ENCODE data around the gene WDR5. TPM values are rescaled to one million over a fixed set of nuclear protein-coding genes. Genes with fewer than 3 reads are reported as not detected.

Gene WDR5
- total and polyA plus RNA-seq, 10 of the 15 experiments (the other 5 are each of a cell fraction or from before 2014, with no cell fraction given): 1.4 to 43.7 (median 33.2) TPM

- H3K27ac ChIP-seq (ENCODE audit: control insufficient read depth, insufficient read depth): no peak overlapping the region
- no peaks in the 10 kb centered on the region for H3K9me3 ChIP-seq (replicated peaks; ENCODE audit: control insufficient read depth, insufficient read depth, low read length)
- H3K36me3 ChIP-seq (ENCODE audit: control insufficient read depth in 2 of 2, insufficient read depth in 2 of 2, low read length in 1 of 2): no peaks in the 10 kb centered on the region
- SMC1A ChIA-PET (ENCODE audit: uncharacterized antibody, unreplicated experiment): no interaction called here
- intact Hi-C loops (cut with micrococcal nuclease; ENCODE audit: unreplicated experiment) (no loop called here), in situ Hi-C loops (cut with MboI) (no loop called here)
- BruUV-seq (replicated peaks): no TSS peak
- H3K4me1 ChIP-seq (ENCODE audit: control insufficient read depth, insufficient read depth, low read length): peaks cover 2% of the 10 kb centered on the region
- WGBS (ENCODE audit: insufficient coverage, insufficient replicate concordance, low lambda C conversion rate, missing lambda C conversion rate): 71% methylated on average over 19 of the region's 19 CpGs
- ATAC-seq (no peak), FAIRE-seq (no peak), DNase-seq (ENCODE audit: low read depth, low spot score) (no peak)
- RAD21 ChIA-PET (ENCODE audit: unreplicated experiment): no interaction called here
- peaks cover 17% of the 10 kb centered on the region for H3K79me2 ChIP-seq (ENCODE audit: control insufficient read depth, insufficient read depth, low read length)
- no peak overlapping the region for H3K4me3 ChIP-seq
- no peak overlapping the region for H3K4me2 ChIP-seq (ENCODE audit: control insufficient read depth, insufficient read depth)
- TF ChIP-seq BMI1 (IDR thresholded peaks at IDR 0.05; ENCODE audit: borderline replicate concordance): no peak
- no peak for TF ChIP-seq NFXL1 (IDR thresholded peaks at IDR 0.05; ENCODE audit: borderline replicate concordance)
- TF ChIP-seq FOXM1 (IDR thresholded peaks at IDR 0.05; ENCODE audit: low read depth, low read length): no peak
- TF ChIP-seq RELA (IDR thresholded peaks at IDR 0.05; ENCODE audit: borderline replicate concordance, partially characterized antibody): no peak
- no peak for TF ChIP-seq MTA3 (IDR thresholded peaks at IDR 0.05; ENCODE audit: borderline replicate concordance, low read length)
- no peak for TF ChIP-seq KAT2A (conservative IDR thresholded peaks at IDR 0.05; ENCODE audit: control insufficient read depth, low read depth, low read length)
- no peak for TF ChIP-seq JUNB (IDR thresholded peaks at IDR 0.05)
- peaks cover 1 to 4% of the 10 kb centered on the region in 2 experiments; a peak in 3 of 4 replicates for H3K27me3 ChIP-seq (replicated peaks in 1 of 2; ENCODE audit: control insufficient read depth in 2 of 2, insufficient read depth in 2 of 2, low read length in 1 of 2)
- H2AFZ ChIP-seq (ENCODE audit: control insufficient read depth, low read depth, low read length): no peak overlapping the region
- H3K9ac ChIP-seq (ENCODE audit: control insufficient read depth, insufficient read depth, low read length): no peak overlapping the region
- POLR2A ChIA-PET: no interaction called here
- no peaks in the 10 kb centered on the region for H4K20me1 ChIP-seq (ENCODE audit: control insufficient read depth, insufficient read depth)
- CTCF ChIA-PET: no interaction called here
Observed at GRCh38 chr9:134132208-134132870, 3.5 kb upstream of the WDR5 start.

- H3K4me2 ChIP-seq (ENCODE audit: control insufficient read depth, insufficient read depth): peak overlapping the region; percentile 88
- peak overlapping the region; percentile 74 for H3K4me3 ChIP-seq
- TF ChIP-seq SUPT20H (IDR thresholded peaks at IDR 0.05; ENCODE audit: borderline replicate concordance, control insufficient read depth, low read depth, low read length) (no peak), SP1 (IDR thresholded peaks at IDR 0.05; ENCODE audit: low read depth, low read length) (no peak), EGR1 (IDR thresholded peaks at IDR 0.05; ENCODE audit: borderline replicate concordance in 1 of 2, low read depth in 2 of 2, low read length in 2 of 2) (no peak), MTA2 (IDR thresholded peaks at IDR 0.05; ENCODE audit: low read depth) (0 out of 2 replicates have a peak, but pooled peaks have one; percentile 6), REST (IDR thresholded peaks at IDR 0.05; ENCODE audit: low read depth, low read length) (no peak)
- intact Hi-C loops (cut with micrococcal nuclease; ENCODE audit: unreplicated experiment): no loop called here
- no peaks in the 10 kb centered on the region; a peak in 1 of 4 replicates for H3K36me3 ChIP-seq (ENCODE audit: control insufficient read depth in 2 of 2, insufficient read depth in 2 of 2, low read length in 1 of 2)
- SMC1A ChIA-PET (ENCODE audit: uncharacterized antibody, unreplicated experiment): interaction anchor here (0.5 kb wide), 1 partner anchor 780 kb away, joined by 5 read pairs; no protein-coding TSS in a partner anchor
- peak overlapping the region; percentile 93 for H2AFZ ChIP-seq (ENCODE audit: control insufficient read depth, low read depth, low read length)
- FAIRE-seq: peak; percentile 7
- no peak for ATAC-seq
- peak overlapping the region; percentile 95 for H3K9ac ChIP-seq (ENCODE audit: control insufficient read depth, insufficient read depth, low read length)
- H3K27ac ChIP-seq (ENCODE audit: control insufficient read depth, insufficient read depth): peak overlapping the region; percentile 87
- in situ Hi-C loops (cut with MboI): no loop called here
- no peak for DNase-seq (ENCODE audit: low read depth, low spot score)
- peaks cover 39% of the 10 kb centered on the region for H3K79me2 ChIP-seq (ENCODE audit: control insufficient read depth, insufficient read depth, low read length)
- H4K20me1 ChIP-seq (ENCODE audit: control insufficient read depth, insufficient read depth): peaks cover 4% of the 10 kb centered on the region; the same call in 1 of the 2 replicates
- no TSS peak for BruUV-seq (replicated peaks)
- WGBS (ENCODE audit: insufficient coverage, insufficient replicate concordance, low lambda C conversion rate, missing lambda C conversion rate): 21% methylated on average over 6 of the region's 7 CpGs
- POLR2A ChIA-PET: interaction anchor here (0.5 to 1.0 kb wide), 4 partner anchors 10 to 194 kb away, joined by 3 to 6 read pairs (median 4); partner anchors contain the start of gene BRD3OS
- H3K9me3 ChIP-seq (replicated peaks; ENCODE audit: control insufficient read depth, insufficient read depth, low read length): no peaks in the 10 kb centered on the region
- CTCF ChIA-PET: no interaction called here
- peaks cover 7% of the 10 kb centered on the region for H3K4me1 ChIP-seq (ENCODE audit: control insufficient read depth, insufficient read depth, low read length)
- RAD21 ChIA-PET (ENCODE audit: unreplicated experiment): no interaction called here
- no peaks in the 10 kb centered on the region for H3K27me3 ChIP-seq (replicated peaks in 1 of 2; ENCODE audit: control insufficient read depth in 2 of 2, insufficient read depth in 2 of 2, low read length in 1 of 2)
Observed at GRCh38 chr9:134134949-134135342, 936 bp upstream of the WDR5 start.

All from GM12878 (cell line).